ENCODE measurements around the gene FAM200B. TPM values are rescaled to one million over a fixed set of nuclear protein-coding genes. Genes with fewer than 3 reads are reported as not detected.

FAM200B gene
- total and polyA plus RNA-seq, 2 experiments from 2014 or later = 34.4 to 88.0 TPM

DNA sequence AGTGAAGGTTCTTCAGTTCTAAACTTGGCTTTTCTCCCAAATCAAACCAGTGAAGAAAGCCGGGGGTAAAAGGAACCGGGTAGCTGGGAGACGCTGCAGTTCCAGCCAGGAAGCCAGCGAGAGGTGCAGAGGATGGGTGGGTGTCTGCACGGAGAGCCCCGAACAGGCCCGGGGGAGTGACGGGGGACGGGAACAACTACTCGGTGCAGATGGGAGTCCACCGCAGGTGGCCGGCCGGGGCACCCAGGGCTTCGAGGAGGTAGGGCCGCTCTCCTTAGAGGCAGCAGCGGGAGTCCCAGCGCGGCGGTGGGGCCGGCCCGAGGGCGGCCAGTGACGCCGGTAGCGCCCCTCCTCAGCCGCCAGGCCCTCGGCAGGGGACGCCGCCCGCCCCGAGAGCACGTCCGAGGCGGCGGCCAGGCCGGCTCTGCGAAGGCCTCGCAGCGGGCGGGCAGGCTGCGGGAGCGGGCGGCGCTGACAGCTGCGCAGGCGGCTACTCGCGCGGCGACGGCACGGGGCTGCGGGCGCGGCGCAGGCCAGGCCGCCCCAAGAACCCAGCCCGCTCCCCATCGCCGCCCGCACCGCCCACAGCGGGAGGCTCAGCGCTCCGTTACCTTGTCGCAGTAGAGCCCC is 26.9 kb upstream of the FAM200B start (continued):
- TF ChIP-seq, protein P1, sequence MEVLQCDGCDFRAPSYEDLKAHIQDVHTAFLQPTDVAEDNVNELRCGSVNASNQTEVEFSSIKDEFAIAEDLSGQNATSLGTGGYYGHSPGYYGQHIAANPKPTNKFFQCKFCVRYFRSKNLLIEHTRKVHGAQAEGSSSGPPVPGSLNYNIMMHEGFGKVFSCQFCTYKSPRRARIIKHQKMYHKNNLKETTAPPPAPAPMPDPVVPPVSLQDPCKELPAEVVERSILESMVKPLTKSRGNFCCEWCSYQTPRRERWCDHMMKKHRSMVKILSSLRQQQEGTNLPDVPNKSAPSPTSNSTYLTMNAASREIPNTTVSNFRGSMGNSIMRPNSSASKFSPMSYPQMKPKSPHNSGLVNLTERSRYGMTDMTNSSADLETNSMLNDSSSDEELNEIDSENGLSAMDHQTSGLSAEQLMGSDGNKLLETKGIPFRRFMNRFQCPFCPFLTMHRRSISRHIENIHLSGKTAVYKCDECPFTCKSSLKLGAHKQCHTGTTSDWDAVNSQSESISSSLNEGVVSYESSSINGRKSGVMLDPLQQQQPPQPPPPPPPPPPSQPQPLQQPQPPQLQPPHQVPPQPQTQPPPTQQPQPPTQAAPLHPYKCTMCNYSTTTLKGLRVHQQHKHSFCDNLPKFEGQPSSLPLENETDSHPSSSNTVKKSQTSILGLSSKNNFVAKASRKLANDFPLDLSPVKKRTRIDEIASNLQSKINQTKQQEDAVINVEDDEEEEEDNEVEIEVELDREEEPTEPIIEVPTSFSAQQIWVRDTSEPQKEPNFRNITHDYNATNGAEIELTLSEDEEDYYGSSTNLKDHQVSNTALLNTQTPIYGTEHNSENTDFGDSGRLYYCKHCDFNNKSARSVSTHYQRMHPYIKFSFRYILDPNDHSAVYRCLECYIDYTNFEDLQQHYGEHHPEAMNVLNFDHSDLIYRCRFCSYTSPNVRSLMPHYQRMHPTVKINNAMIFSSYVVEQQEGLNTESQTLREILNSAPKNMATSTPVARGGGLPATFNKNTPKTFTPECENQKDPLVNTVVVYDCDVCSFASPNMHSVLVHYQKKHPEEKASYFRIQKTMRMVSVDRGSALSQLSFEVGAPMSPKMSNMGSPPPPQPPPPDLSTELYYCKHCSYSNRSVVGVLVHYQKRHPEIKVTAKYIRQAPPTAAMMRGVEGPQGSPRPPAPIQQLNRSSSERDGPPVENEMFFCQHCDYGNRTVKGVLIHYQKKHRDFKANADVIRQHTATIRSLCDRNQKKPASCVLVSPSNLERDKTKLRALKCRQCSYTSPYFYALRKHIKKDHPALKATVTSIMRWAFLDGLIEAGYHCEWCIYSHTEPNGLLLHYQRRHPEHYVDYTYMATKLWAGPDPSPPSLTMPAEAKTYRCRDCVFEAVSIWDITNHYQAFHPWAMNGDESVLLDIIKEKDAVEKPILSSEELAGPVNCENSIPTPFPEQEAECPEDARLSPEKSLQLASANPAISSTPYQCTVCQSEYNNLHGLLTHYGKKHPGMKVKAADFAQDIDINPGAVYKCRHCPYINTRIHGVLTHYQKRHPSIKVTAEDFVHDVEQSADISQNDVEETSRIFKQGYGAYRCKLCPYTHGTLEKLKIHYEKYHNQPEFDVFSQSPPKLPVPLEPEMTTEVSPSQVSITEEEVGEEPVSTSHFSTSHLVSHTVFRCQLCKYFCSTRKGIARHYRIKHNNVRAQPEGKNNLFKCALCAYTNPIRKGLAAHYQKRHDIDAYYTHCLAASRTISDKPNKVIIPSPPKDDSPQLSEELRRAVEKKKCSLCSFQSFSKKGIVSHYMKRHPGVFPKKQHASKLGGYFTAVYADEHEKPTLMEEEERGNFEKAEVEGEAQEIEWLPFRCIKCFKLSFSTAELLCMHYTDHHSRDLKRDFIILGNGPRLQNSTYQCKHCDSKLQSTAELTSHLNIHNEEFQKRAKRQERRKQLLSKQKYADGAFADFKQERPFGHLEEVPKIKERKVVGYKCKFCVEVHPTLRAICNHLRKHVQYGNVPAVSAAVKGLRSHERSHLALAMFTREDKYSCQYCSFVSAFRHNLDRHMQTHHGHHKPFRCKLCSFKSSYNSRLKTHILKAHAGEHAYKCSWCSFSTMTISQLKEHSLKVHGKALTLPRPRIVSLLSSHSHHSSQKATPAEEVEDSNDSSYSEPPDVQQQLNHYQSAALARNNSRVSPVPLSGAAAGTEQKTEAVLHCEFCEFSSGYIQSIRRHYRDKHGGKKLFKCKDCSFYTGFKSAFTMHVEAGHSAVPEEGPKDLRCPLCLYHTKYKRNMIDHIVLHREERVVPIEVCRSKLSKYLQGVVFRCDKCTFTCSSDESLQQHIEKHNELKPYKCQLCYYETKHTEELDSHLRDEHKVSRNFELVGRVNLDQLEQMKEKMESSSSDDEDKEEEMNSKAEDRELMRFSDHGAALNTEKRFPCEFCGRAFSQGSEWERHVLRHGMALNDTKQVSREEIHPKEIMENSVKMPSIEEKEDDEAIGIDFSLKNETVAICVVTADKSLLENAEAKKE (CRISPR knock-in tag; IDR thresholded peaks at IDR 0.05) = no peak
- TF ChIP-seq NANOG (IDR thresholded peaks at IDR 0.05; ENCODE audit: borderline replicate concordance) = no peak
- TF ChIP-seq, protein P2, sequence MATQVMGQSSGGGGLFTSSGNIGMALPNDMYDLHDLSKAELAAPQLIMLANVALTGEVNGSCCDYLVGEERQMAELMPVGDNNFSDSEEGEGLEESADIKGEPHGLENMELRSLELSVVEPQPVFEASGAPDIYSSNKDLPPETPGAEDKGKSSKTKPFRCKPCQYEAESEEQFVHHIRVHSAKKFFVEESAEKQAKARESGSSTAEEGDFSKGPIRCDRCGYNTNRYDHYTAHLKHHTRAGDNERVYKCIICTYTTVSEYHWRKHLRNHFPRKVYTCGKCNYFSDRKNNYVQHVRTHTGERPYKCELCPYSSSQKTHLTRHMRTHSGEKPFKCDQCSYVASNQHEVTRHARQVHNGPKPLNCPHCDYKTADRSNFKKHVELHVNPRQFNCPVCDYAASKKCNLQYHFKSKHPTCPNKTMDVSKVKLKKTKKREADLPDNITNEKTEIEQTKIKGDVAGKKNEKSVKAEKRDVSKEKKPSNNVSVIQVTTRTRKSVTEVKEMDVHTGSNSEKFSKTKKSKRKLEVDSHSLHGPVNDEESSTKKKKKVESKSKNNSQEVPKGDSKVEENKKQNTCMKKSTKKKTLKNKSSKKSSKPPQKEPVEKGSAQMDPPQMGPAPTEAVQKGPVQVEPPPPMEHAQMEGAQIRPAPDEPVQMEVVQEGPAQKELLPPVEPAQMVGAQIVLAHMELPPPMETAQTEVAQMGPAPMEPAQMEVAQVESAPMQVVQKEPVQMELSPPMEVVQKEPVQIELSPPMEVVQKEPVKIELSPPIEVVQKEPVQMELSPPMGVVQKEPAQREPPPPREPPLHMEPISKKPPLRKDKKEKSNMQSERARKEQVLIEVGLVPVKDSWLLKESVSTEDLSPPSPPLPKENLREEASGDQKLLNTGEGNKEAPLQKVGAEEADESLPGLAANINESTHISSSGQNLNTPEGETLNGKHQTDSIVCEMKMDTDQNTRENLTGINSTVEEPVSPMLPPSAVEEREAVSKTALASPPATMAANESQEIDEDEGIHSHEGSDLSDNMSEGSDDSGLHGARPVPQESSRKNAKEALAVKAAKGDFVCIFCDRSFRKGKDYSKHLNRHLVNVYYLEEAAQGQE (IDR thresholded peaks at IDR 0.05; ENCODE audit: unreplicated experiment) = no peak
- no peak for TF ChIP-seq JUNB (IDR thresholded peaks at IDR 0.05; ENCODE audit: unreplicated experiment)

All from GM23338 (cell line).